Measurements from ENCODE around the gene SCGB1A1.

- TF ChIP-seq CTCF (IDR thresholded peaks at IDR 0.05), result no peak
- TF ChIP-seq EP300 (IDR thresholded peaks at IDR 0.05), result no peak
- TF ChIP-seq POLR2A (IDR thresholded peaks at IDR 0.05), result no peak
- TF ChIP-seq POLR2AphosphoS5 (IDR thresholded peaks at IDR 0.05), result peak in 2 of 3 donors; percentile 35 to 51
Measured at GRCh38 chr11:62439785-62440602, 21.2 kb downstream of the SCGB1A1 start.
